GM12875 (cell line): ENCODE results near the gene OR10A6.

Source experiments
- H3K4me3 ChIP-seq: one replicate; pipeline ENCODE4 v1.5.1; 2011; ENCODE audit warnings: low read depth, low read length, control low read depth
- CTCF ChIP-seq: IDR thresholded peaks from 2 replicates; pipeline ENCODE4 v1.5.1; 2011; ENCODE audit warnings: low read depth, mild to moderate bottlenecking, control low read depth, inconsistent platforms, low read length, moderate library complexity, borderline replicate concordance; ENCODE audit not compliant: insufficient read depth

The OR10A6 gene

GRCh38 chr11:7896009-7896785, 34.9 kb downstream of the OR10A6 start:
- TF ChIP-seq CTCF: no peak
- H3K4me3 ChIP-seq: no peak overlapping the region

- no peak overlapping the region for H3K4me3 ChIP-seq
- TF ChIP-seq CTCF: no peak
Observed at GRCh38 chr11:7894251-7894650, 36.8 kb downstream of the OR10A6 start.

DNA sequence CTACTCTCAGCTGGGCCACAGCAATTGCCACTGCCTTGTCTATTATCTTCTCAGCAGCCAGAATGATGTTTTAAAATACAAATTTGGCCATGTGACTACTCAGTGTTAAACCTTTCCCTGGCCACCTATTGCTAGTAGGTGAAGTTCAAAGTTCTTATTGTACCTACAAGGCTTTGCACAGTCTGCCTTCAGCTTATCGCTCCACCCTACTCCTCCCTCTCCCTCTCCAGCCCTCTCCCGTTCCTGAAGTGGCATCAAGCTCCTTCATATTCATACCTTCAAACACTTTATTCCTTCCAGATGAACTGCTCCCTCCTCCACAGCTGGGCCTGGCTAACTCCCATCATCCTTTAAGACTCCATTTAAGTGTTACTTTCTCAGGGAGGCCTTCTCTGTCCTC, 37.3 kb downstream of the OR10A6 start:
- no peak for TF ChIP-seq CTCF

GRCh38 chr11:7892840-7893254, 38.2 kb downstream of the OR10A6 start:
- peak; percentile 50; the same call in 1 of the 2 replicates for TF ChIP-seq CTCF
- H3K4me3 ChIP-seq: no peak overlapping the region

More for the DNA sequence above, 37.3 kb downstream of the OR10A6 start:
- no peak overlapping the region for H3K4me3 ChIP-seq

- no peak overlapping the region for H3K4me3 ChIP-seq
- TF ChIP-seq CTCF: no peak
Observed at GRCh38 chr11:7892059-7892699, 38.9 kb downstream of the OR10A6 start.

GRCh38 chr11:7890417-7891172, 40.5 kb downstream of the OR10A6 start:
- no peak for TF ChIP-seq CTCF
- H3K4me3 ChIP-seq: no peak overlapping the region

- no peak overlapping the region for H3K4me3 ChIP-seq
- no peak for TF ChIP-seq CTCF
Observed at GRCh38 chr11:7889985-7890384, 41.1 kb downstream of the OR10A6 start.
